K562 (cell line): ENCODE measurements around the gene NDUFAF2. TPM values are rescaled to one million over a fixed set of nuclear protein-coding genes. Genes with fewer than 3 reads are reported as not detected.

ENCODE experiments used
- ATAC-seq: fragments of 200-7000 bp; cut with Tn5 transposase; 3 replicates; pipeline ENCODE4 v1.9.1; 2020; ENCODE audit warnings: moderate library complexity
- BruUV-seq: library from RNA; stranded (reverse); fragments of 400-500 nt; replicated peaks from 2 replicates; lab custom pipeline; 2021; lab: Mats Ljungman, UMichigan
- CTCF ChIA-PET: fragments of 300-600 bp; formaldehyde crosslinking; extraction: SDS; loops from one replicate; lab custom pipeline; 2021; ENCODE audit warnings: low intra/inter-chr PET ratio; lab: Yijun Ruan, JAX
- POLR2A ChIA-PET: fragments of 300-600, 350-650 bp; sonication (Branson Sonifier 250); formaldehyde crosslinking; extraction: SDS; loops from one replicate; lab custom pipeline; 2021; ENCODE audit warnings: antibody characterized with exemption, inconsistent platforms; lab: Yijun Ruan, JAX
- DNase-seq, 4 experiments: peaks; one replicate each; pipeline versions ENCODE4 v3.0.0 to v3.0.0-alpha.2; 2011 to 2018; ENCODE audit warnings: low spot score in 3 of 4, mixed read lengths in 3 of 4; ENCODE audit errors: extremely low read depth in 1 of 4
- FAIRE-seq: peaks from 2 replicates; lab custom pipeline; 2011; peaks lifted over from hg19 to GRCh38; lab: Jason Lieb, UNC
- H2AFZ ChIP-seq: 2 replicates; pipeline ENCODE4 v1.6.0; 2011; ENCODE audit warnings: low read depth, low read length, control low read depth, inconsistent platforms
- H3K27ac ChIP-seq: fragments of 200-600 bp; 3 replicates; pipeline ENCODE4 v1.8.0; 2011; ENCODE audit warnings: low read depth, mild to moderate bottlenecking, control low read depth, inconsistent platforms, low read length, moderate library complexity, mixed read lengths; ENCODE audit errors: extremely low read depth
- H3K27me3 ChIP-seq, 2 experiments: fragments of 300-600 bp in 1 of 2; 2 replicates in 1 of 2; 3 replicates in 1 of 2; pipeline versions ENCODE4 v1.6.0 to v1.8.0; 2011; ENCODE audit warnings: inconsistent platforms in 2 of 2, low read length in 2 of 2, mild to moderate bottlenecking in 1 of 2, mixed read lengths in 1 of 2, moderate library complexity in 1 of 2; ENCODE audit not compliant: control insufficient read depth in 2 of 2, insufficient read depth in 2 of 2
- H3K36me3 ChIP-seq: fragments of 300-600 bp; 3 replicates; pipeline ENCODE4 v1.8.0; 2011; ENCODE audit warnings: mild to moderate bottlenecking, low read length, inconsistent platforms; ENCODE audit not compliant: control insufficient read depth, insufficient read depth
- H3K4me1 ChIP-seq, 2 experiments: fragments of 200-600 bp in 1 of 2; replicated peaks in 1 of 2; 2 replicates in 1 of 2; 3 replicates in 1 of 2; pipeline versions ENCODE4 v1.5.1 to v1.8.0; 2011; ENCODE audit warnings: inconsistent platforms in 2 of 2, low read length in 2 of 2, mild to moderate bottlenecking in 1 of 2, mixed read lengths in 1 of 2, moderate library complexity in 1 of 2; ENCODE audit not compliant: control insufficient read depth in 2 of 2, insufficient read depth in 2 of 2
- H3K4me2 ChIP-seq: 2 replicates; pipeline ENCODE4 v1.6.1; 2011; ENCODE audit warnings: low read length, control low read depth, inconsistent platforms, mixed read lengths; ENCODE audit not compliant: insufficient read depth
- H3K4me3 ChIP-seq: fragments of 200-600 bp; sonication (generic), shearing (Covaris generic); 2 replicates; pipeline ENCODE4 v1.5.1; 2016; ENCODE audit warnings: control low read depth, inconsistent platforms
- H3K79me2 ChIP-seq: fragments of 200-600 bp; 3 replicates; pipeline ENCODE4 v1.8.0; 2011; ENCODE audit warnings: low read length, inconsistent platforms; ENCODE audit not compliant: control insufficient read depth, insufficient read depth
- H3K9ac ChIP-seq, 2 experiments: 2 replicates each; pipeline versions ENCODE4 v1.6.0 to v1.6.1; 2011; ENCODE audit warnings: low read depth in 2 of 2, low read length in 2 of 2, control low read depth in 1 of 2, inconsistent platforms in 1 of 2, mild to moderate bottlenecking in 1 of 2, mixed read lengths in 1 of 2; ENCODE audit not compliant: insufficient read depth in 1 of 2
- H3K9me1 ChIP-seq: one replicate; pipeline ENCODE4 v1.6.0; 2011; ENCODE audit warnings: inconsistent platforms, mild to moderate bottlenecking, low read length, moderate library complexity; ENCODE audit not compliant: control insufficient read depth, insufficient read depth
- H3K9me3 ChIP-seq: replicated peaks from 2 replicates; pipeline ENCODE4 v1.5.1; 2011; ENCODE audit warnings: low read depth, low read length, inconsistent platforms; ENCODE audit not compliant: control insufficient read depth, insufficient read depth
- H4K20me1 ChIP-seq: replicated peaks from 2 replicates; pipeline ENCODE4 v1.6.1; 2011; ENCODE audit warnings: low read length, inconsistent platforms, mixed read lengths; ENCODE audit not compliant: control insufficient read depth, insufficient read depth
- BRCA1 ChIP-seq, 2 experiments: fragments of 450-650 bp in 1 of 2; sonication (generic) in 1 of 2; formaldehyde crosslinking in 1 of 2; IDR thresholded peaks; 2 replicates each; pipeline versions ENCODE4 v1.5.0 to v1.6.1; 2017 to 2020; ENCODE audit warnings: mild to moderate bottlenecking in 1 of 2, missing genetic modification reagents in 1 of 2
- ETV6 ChIP-seq, 3 experiments: fragments of 150-350 bp in 1 of 3; sonication (generic) in 1 of 3; formaldehyde crosslinking in 1 of 3; IDR thresholded peaks; 2 replicates each; pipeline versions ENCODE4 v1.6.1 to v1.8.0; 2014 to 2022; ENCODE audit warnings: borderline replicate concordance in 2 of 3, low read depth in 2 of 3, antibody characterized with exemption in 1 of 3, low read length in 1 of 3, mild to moderate bottlenecking in 1 of 3, missing genetic modification reagents in 1 of 3
- EZH2 ChIP-seq: IDR thresholded peaks from 2 replicates; pipeline ENCODE4 v1.6.1; 2012; ENCODE audit warnings: low read depth, mild to moderate bottlenecking, inconsistent platforms, low read length, borderline replicate concordance
- MTA3 ChIP-seq: fragments of 450-650 bp; formaldehyde crosslinking; IDR thresholded peaks from 2 replicates; pipeline ENCODE4 v1.6.1; 2017; ENCODE audit warnings: mild to moderate bottlenecking, borderline replicate concordance
- RBM14 ChIP-seq: fragments of 200-400 bp; formaldehyde crosslinking; IDR thresholded peaks from 2 replicates; pipeline ENCODE4 v1.6.1; 2018; ENCODE audit warnings: low read depth, mild to moderate bottlenecking, low read length, moderate library complexity, borderline replicate concordance; ENCODE audit not compliant: insufficient read depth
- RFX1 ChIP-seq: fragments of 450-650 bp; IDR thresholded peaks from 2 replicates; pipeline ENCODE4 v1.6.1; 2016; ENCODE audit warnings: mild to moderate bottlenecking, moderate library complexity
- SAP30 ChIP-seq: fragments of 200-600 bp; sonication (generic); IDR thresholded peaks from 2 replicates; pipeline ENCODE4 v1.6.1; 2012; ENCODE audit warnings: borderline replicate concordance, low read depth, mild to moderate bottlenecking, moderate library complexity, low read length, control low read depth, inconsistent platforms; ENCODE audit not compliant: insufficient read depth, poor library complexity, severe bottlenecking
- SIN3B ChIP-seq: fragments of 450-650 bp; IDR thresholded peaks from 2 replicates; pipeline ENCODE4 v1.6.1; 2017; ENCODE audit warnings: low read depth, mild to moderate bottlenecking, moderate library complexity
- SIRT6 ChIP-seq: IDR thresholded peaks from one replicate; pipeline ENCODE4 v1.6.1; 2012; ENCODE audit warnings: low read depth, mild to moderate bottlenecking, control low read depth, inconsistent platforms, low read length, moderate library complexity
- SMARCB1 ChIP-seq: IDR thresholded peaks from 2 replicates; pipeline ENCODE4 v1.6.1; 2011; ENCODE audit warnings: improper control_type of control experiment, low read depth; ENCODE audit not compliant: insufficient read length
- SPI1 ChIP-seq: IDR thresholded peaks from 2 replicates; pipeline ENCODE4 v1.6.1; 2011; ENCODE audit warnings: low read depth, low read length, control low read depth, borderline replicate concordance
- TCFL5 ChIP-seq: fragments of 250-450 bp; sonication (Bioruptor Pico); conservative IDR thresholded peaks from 2 replicates; pipeline ENCODE4 v1.6.1; 2021; ENCODE audit warnings: mild to moderate bottlenecking, moderate library complexity, matching md5 sums
- ZBED1 ChIP-seq: IDR thresholded peaks from 2 replicates; pipeline ENCODE4 v1.6.1; 2014
- ZFP36 ChIP-seq: fragments of 150-350 bp; IDR thresholded peaks from 2 replicates; pipeline ENCODE4 v1.6.1; 2018; ENCODE audit warnings: low read length, low read depth; ENCODE audit not compliant: partially characterized antibody
- ZNF212 ChIP-seq: fragments of 450-650 bp; formaldehyde crosslinking; IDR thresholded peaks from 2 replicates; pipeline ENCODE4 v1.4.0; 2020; ENCODE audit warnings: mild to moderate bottlenecking
- WGBS: fragments of 100-300 bp; shearing (Covaris generic); methylation state at CpG from one replicate; pipeline ENCODE4 v1.1.6; 2016; ENCODE audit warnings: low coverage, mixed read lengths; ENCODE audit not compliant: insufficient coverage; ENCODE audit errors: missing lambda C conversion rate; 5-methylcytosine and 5-hydroxymethylcytosine counted together
- in situ Hi-C: fragments of 300-500 bp; cut with MboI; formaldehyde crosslinking; loops from 4 replicates; pipeline ENCODE4 v1.15.0; 2018; ENCODE audit warnings: inconsistent platforms, mixed read lengths
- intact Hi-C: fragments of 100-400 bp; cut with micrococcal nuclease; formaldehyde crosslinking; loops from 2 replicates; pipeline ENCODE4 v1.14.2; 2022
- polyA plus RNA-seq, 8 experiments: library from polyadenylated mRNA; depleted of rRNA in 4 of 8; stranded (reverse) in 5 of 8; unstranded in 3 of 8; fragments of >200 nt; fragmentation: Nextera tagmentation in 2 of 8; fragmentation: Illumina TruSeq in 1 of 8; extraction: Ambion mirVana in 2 of 8; extraction: Trizol in 1 of 8; gene quantifications; 2 replicates each; pipeline versions ENCODE4 v1.2.1 to v1.2.3, GENCODE V29; 2011 to 2014; ENCODE audit warnings: inconsistent platforms in 1 of 8, missing spikeins in 1 of 8
- total RNA-seq, 7 experiments: library from RNA; depleted of rRNA in 6 of 7; stranded (reverse); fragments of >200 nt in 6 of 7; fragmentation: Illumina TruSeq in 2 of 7; extraction: Trizol in 2 of 7; gene quantifications; 2 replicates each; pipeline versions ENCODE4 v1.2.1 to v1.2.3, GENCODE V29; 2011 to 2021; ENCODE audit warnings: low replicate concordance in 1 of 7
- TF ChIP-seq, protein P1 (sequence below): fragments of 250-450 bp; sonication (Bioruptor Pico); IDR thresholded peaks from 2 replicates; pipeline ENCODE4 v1.5.0; 2021

The NDUFAF2 gene
- total and polyA plus RNA-seq, 9 of the 15 experiments (the other 6 are each of a cell fraction or from before 2014, with no cell fraction given): 56.0 to 155 (median 95.9) TPM

DNA sequence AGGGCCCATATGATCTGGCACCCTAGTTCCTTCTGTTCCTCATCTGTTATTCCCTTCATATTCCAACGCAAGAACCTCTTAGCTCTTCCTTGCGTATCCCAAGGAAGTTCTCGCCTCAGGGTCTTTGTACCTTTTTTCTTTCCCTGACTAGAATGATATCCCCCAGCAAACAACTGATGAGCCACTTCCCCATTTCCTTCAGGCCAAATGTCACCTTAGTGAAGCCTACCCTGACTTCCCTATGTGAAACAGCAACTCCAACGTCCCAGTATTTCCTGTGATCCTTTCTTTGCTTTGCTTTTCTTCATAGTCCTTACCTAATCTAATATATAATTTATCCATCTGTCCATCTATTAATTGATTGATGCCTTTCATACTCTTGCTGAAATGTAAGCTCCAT is 48.0 kb upstream of the NDUFAF2 start:
- H3K9me3 ChIP-seq: no peaks in the 10 kb centered on the region
- FAIRE-seq (no peak), ATAC-seq (no peak), DNase-seq (no peak)
- no peaks in the 10 kb centered on the region for H3K4me1 ChIP-seq
- POLR2A ChIA-PET: interaction anchor here (0.9 kb wide), 1 partner anchor 209 kb away, joined by 5 read pairs; no protein-coding TSS in a partner anchor
- TF ChIP-seq ETV6 (IDR thresholded peaks at IDR 0.05; ENCODE audit: borderline replicate concordance in 1 of 2, low read depth in 2 of 2, low read length in 1 of 2): no peak
- no peak for TF ChIP-seq ETV6 (CRISPR knock-in tag; IDR thresholded peaks at IDR 0.05; ENCODE audit: borderline replicate concordance)
- no peak for TF ChIP-seq EZH2
- peak; percentile 69; the same call in 1 of the 2 replicates for TF ChIP-seq SPI1
- TF ChIP-seq RFX1: no peak
- no TSS peak for BruUV-seq
- WGBS: 79% methylated on average over 4 of the region's 4 CpGs
- no peaks in the 10 kb centered on the region for H4K20me1 ChIP-seq
- no peaks in the 10 kb centered on the region for H3K9me1 ChIP-seq
- intact Hi-C loops: no loop called here
- in situ Hi-C loops: no loop called here
- peaks cover 22% of the 10 kb centered on the region; the same call in 2 of the 3 replicates for H3K36me3 ChIP-seq
- no peak overlapping the region for H3K27ac ChIP-seq
- no peak overlapping the region for H3K9ac ChIP-seq
- no peak overlapping the region for H3K4me2 ChIP-seq
- no peaks in the 10 kb centered on the region for H3K27me3 ChIP-seq
- CTCF ChIA-PET: no interaction called here
- no peak overlapping the region for H3K4me3 ChIP-seq
- H2AFZ ChIP-seq: no peak overlapping the region
- H3K79me2 ChIP-seq: no peaks in the 10 kb centered on the region

DNA sequence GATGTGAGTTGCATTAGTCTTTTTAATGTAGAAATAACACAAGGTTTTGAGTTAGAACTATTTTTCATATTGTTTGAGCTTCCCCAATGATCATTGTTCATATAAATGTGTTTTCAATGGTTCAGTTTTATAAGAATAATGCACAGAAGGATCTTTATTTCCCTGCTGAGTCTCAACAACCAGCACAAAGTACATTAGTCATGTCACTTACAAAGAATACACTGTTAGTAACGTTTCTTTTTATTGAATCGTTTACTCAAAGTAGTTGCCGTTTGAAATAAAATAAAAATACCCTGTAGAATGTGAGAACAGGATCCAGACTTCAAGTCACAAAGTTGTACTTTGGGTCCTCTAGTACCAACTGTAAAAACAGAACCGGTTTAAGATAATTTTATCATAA is 41.6 kb upstream of the NDUFAF2 start:
- intact Hi-C loops: no loop called here
- Histone ChIP-seq H3K27ac (no peak overlapping the region), H3K9ac (no peak overlapping the region), H2AFZ (no peak overlapping the region), H3K79me2 (no peaks in the 10 kb centered on the region), H3K36me3 (peaks cover 6% of the 10 kb centered on the region; the same call in 1 of the 3 replicates), H3K4me3 (no peak overlapping the region), H3K9me3 (no peaks in the 10 kb centered on the region), H4K20me1 (no peaks in the 10 kb centered on the region), H3K27me3 (no peaks in the 10 kb centered on the region), H3K4me1 (no peaks in the 10 kb centered on the region), H3K4me2 (no peak overlapping the region), H3K9me1 (no peaks in the 10 kb centered on the region)
- POLR2A ChIA-PET: no interaction called here
- WGBS: 69% methylated on average over 4 of the region's 4 CpGs
- in situ Hi-C loops: loop anchor here (25.0 kb wide), 1 partner anchor 1091 kb away; no protein-coding TSS in a partner anchor
- FAIRE-seq (no peak), ATAC-seq (no peak), DNase-seq (no peak)
- no TSS peak for BruUV-seq
- CTCF ChIA-PET: no interaction called here
- TF ChIP-seq SAP30: no peak
- TF ChIP-seq RBM14: no peak
- TF ChIP-seq, protein P1, sequence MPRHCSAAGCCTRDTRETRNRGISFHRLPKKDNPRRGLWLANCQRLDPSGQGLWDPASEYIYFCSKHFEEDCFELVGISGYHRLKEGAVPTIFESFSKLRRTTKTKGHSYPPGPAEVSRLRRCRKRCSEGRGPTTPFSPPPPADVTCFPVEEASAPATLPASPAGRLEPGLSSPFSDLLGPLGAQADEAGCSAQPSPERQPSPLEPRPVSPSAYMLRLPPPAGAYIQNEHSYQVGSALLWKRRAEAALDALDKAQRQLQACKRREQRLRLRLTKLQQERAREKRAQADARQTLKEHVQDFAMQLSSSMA (CRISPR knock-in tag): no peak
- TF ChIP-seq TCFL5 (CRISPR knock-in tag): no peak
- TF ChIP-seq ZBED1: no peak
- no peak for TF ChIP-seq SMARCB1
- TF ChIP-seq ZNF212: no peak
- no peak for TF ChIP-seq BRCA1 (IDR thresholded peaks at IDR 0.05)
- no peak for TF ChIP-seq BRCA1 (CRISPR knock-in tag; IDR thresholded peaks at IDR 0.05)
- TF ChIP-seq SIRT6: no peak
- no peak for TF ChIP-seq SIN3B
- no peak for TF ChIP-seq ZFP36
- TF ChIP-seq MTA3: no peak
